A172 (cell line): ENCODE results near the gene NAA80. TPM values are rescaled to one million over a fixed set of nuclear protein-coding genes. Genes with fewer than 3 reads are reported as not detected.

Source experiments
- DNase-seq: peaks from one replicate; pipeline ENCODE4 v3.0.0-alpha.2; 2015; ENCODE audit warnings: low spot score
- total RNA-seq: library from RNA; depleted of rRNA; stranded (reverse); fragments of >200 nt; shearing (Covaris generic); gene quantifications from 2 replicates; pipeline ENCODE4 v1.2.3, GENCODE V29; 2014; rRNA removed

Gene NAA80
- total RNA-seq: 8.5 and 13.1 TPM in 2 replicates

- peak; percentile 96 for DNase-seq
Measured at GRCh38 chr3:50298836-50299637, at the start of gene NAA80, which contains the start of gene HYAL3. TSS of gene NAA80 (minus strand) at chr3:50299405. CDS start at chr3:50297463, 1,942 bp downstream. TSS of gene HYAL3 (minus strand) at chr3:50299405. CDS start at chr3:50295602, 3,803 bp downstream.

GRCh38 chr3:50347187-50347813 is 48.1 kb upstream of the NAA80 start:
- peak; percentile 68 for DNase-seq

GRCh38 chr3:50345586-50346234 is 46.5 kb upstream of the NAA80 start, which contains the start of gene ZMYND10:
TSS of gene ZMYND10 (minus strand) at chr3:50345732. CDS start at chr3:50345579, 153 bp downstream.
- DNase-seq: no peak

GRCh38 chr3:50345008-50345407 is 45.8 kb upstream of the NAA80 start:
- no peak for DNase-seq

- DNase-seq: no peak
Measured at GRCh38 chr3:50342813-50343633, 43.8 kb upstream of the NAA80 start.

- no peak for DNase-seq
Measured at GRCh38 chr3:50341996-50342650, 42.9 kb upstream of the NAA80 start.

- no peak for DNase-seq
Measured at GRCh38 chr3:50341537-50341936, 42.3 kb upstream of the NAA80 start.

- DNase-seq: no peak
Measured at GRCh38 chr3:50340448-50341329, 41.5 kb upstream of the NAA80 start, which contains the start of gene RASSF1. TSS of gene RASSF1 (minus strand) at chr3:50340836. CDS start at chr3:50340805, 31 bp downstream.

- DNase-seq: no peak
Measured at GRCh38 chr3:50340147-50340447, 40.9 kb upstream of the NAA80 start.

GRCh38 chr3:50339485-50340146 is 40.4 kb upstream of the NAA80 start:
- DNase-seq: no peak

- DNase-seq: no peak
Measured at GRCh38 chr3:50338965-50339364, 39.8 kb upstream of the NAA80 start.

- peak; percentile 97 for DNase-seq
Measured at GRCh38 chr3:50337175-50337861, 38.1 kb upstream of the NAA80 start.

- peak; percentile 35 for DNase-seq
Measured at GRCh38 chr3:50336452-50337174, 37.4 kb upstream of the NAA80 start.

GRCh38 chr3:50334339-50335075 is 35.3 kb upstream of the NAA80 start:
- DNase-seq: no peak

GRCh38 chr3:50333744-50334328 is 34.6 kb upstream of the NAA80 start:
- DNase-seq: no peak

GRCh38 chr3:50331364-50331907 is 32.2 kb upstream of the NAA80 start:
- no peak for DNase-seq

- DNase-seq: no peak
Measured at GRCh38 chr3:50330330-50330729, 31.1 kb upstream of the NAA80 start.
